HEK293 (cell line): ENCODE results near the gene MRPL20.

Experiments
- HIC1 ChIP-seq: fragments of 450-650 bp; formaldehyde crosslinking; IDR thresholded peaks from 2 replicates; pipeline ENCODE4 v1.5.1; 2016; ENCODE audit warnings: missing biosample characterization, missing genetic modification characterization
- KLF10 ChIP-seq: fragments of 450-650 bp; IDR thresholded peaks from 2 replicates; pipeline ENCODE4 v1.5.1; 2018; ENCODE audit warnings: missing biosample characterization, mild to moderate bottlenecking, missing genetic modification characterization
- KLF9 ChIP-seq: fragments of 450-650 bp; formaldehyde crosslinking; IDR thresholded peaks from 2 replicates; pipeline ENCODE4 v1.5.1; 2016; ENCODE audit warnings: missing biosample characterization, missing genetic modification characterization, low read depth
- PATZ1 ChIP-seq: fragments of 450-650 bp; formaldehyde crosslinking; IDR thresholded peaks from 2 replicates; pipeline ENCODE4 v1.5.1; 2016; ENCODE audit warnings: missing biosample characterization, missing genetic modification characterization
- PRDM10 ChIP-seq: fragments of 450-650 bp; formaldehyde crosslinking; IDR thresholded peaks from 2 replicates; pipeline ENCODE4 v1.5.1; 2016; ENCODE audit warnings: missing biosample characterization, missing genetic modification characterization
- REST ChIP-seq: fragments of 450-650 bp; formaldehyde crosslinking; IDR thresholded peaks from 2 replicates; pipeline ENCODE4 v1.5.1; 2016; ENCODE audit warnings: missing biosample characterization, missing genetic modification characterization
- ZBTB7A ChIP-seq: fragments of 450-650 bp; formaldehyde crosslinking; IDR thresholded peaks from 2 replicates; pipeline ENCODE4 v1.5.1; 2016; ENCODE audit warnings: low read depth, missing biosample characterization, missing genetic modification characterization
- ZNF280C ChIP-seq: fragments of 450-650 bp; formaldehyde crosslinking; IDR thresholded peaks from 2 replicates; pipeline ENCODE4 v1.5.1; 2016; ENCODE audit warnings: missing biosample characterization, missing genetic modification characterization
- ZNF324 ChIP-seq: fragments of 450-650 bp; formaldehyde crosslinking; IDR thresholded peaks from 2 replicates; pipeline ENCODE4 v1.5.1; 2016; ENCODE audit warnings: missing biosample characterization, missing genetic modification characterization
- ZNF335 ChIP-seq: fragments of 450-650 bp; formaldehyde crosslinking; conservative IDR thresholded peaks from 2 replicates; pipeline ENCODE4 v1.5.1; 2016; ENCODE audit warnings: missing biosample characterization, missing genetic modification characterization
- ZNF398 ChIP-seq: fragments of 450-650 bp; formaldehyde crosslinking; IDR thresholded peaks from 2 replicates; pipeline ENCODE4 v1.5.1; 2017; ENCODE audit warnings: missing biosample characterization, missing genetic modification characterization
- ZNF423 ChIP-seq: fragments of 450-650 bp; formaldehyde crosslinking; IDR thresholded peaks from 2 replicates; pipeline ENCODE4 v1.5.1; 2016; ENCODE audit warnings: missing biosample characterization, missing genetic modification characterization
- ZNF645 ChIP-seq: fragments of 450-650 bp; formaldehyde crosslinking; IDR thresholded peaks from 2 replicates; pipeline ENCODE4; 2016; ENCODE audit warnings: missing biosample characterization, missing genetic modification characterization
- ZNF76 ChIP-seq: fragments of 450-650 bp; formaldehyde crosslinking; IDR thresholded peaks from 2 replicates; pipeline ENCODE4; 2016; ENCODE audit warnings: low read depth, missing biosample characterization, missing genetic modification characterization, borderline replicate concordance
- ZNF843 ChIP-seq: fragments of 450-650 bp; formaldehyde crosslinking; IDR thresholded peaks from 2 replicates; pipeline ENCODE4 v1.5.1; 2016; ENCODE audit warnings: missing biosample characterization, missing genetic modification characterization
- ZSCAN5A ChIP-seq: fragments of 450-650 bp; formaldehyde crosslinking; IDR thresholded peaks from 2 replicates; pipeline ENCODE4 v1.5.1; 2016; ENCODE audit warnings: missing biosample characterization, missing genetic modification characterization

MRPL20 gene

GRCh38 chr1:1399187-1399871 lies 7.8 kb downstream of the MRPL20 start, which contains the start of gene CCNL2 (continued):
- TF ChIP-seq PRDM10 (tag by site-specific recombination) (0 out of 2 replicates have a peak, but pooled peaks have one; percentile 50), ZNF280C (no peak), PATZ1 (peak; percentile 97), ZNF324 (tag by site-specific recombination) (peak; percentile 76), HIC1 (tag by site-specific recombination) (no peak), KLF9 (peak; percentile 37), ZBTB7A (tag by site-specific recombination) (peak; percentile 89), ZNF843 (tag by site-specific recombination) (peak; percentile 47; the same call in 1 of the 2 replicates), ZNF645 (tag by site-specific recombination) (no peak), ZNF398 (tag by site-specific recombination) (peak; percentile 25), REST (tag by site-specific recombination) (0 out of 2 replicates have a peak, but pooled peaks have one; percentile 23), ZNF423 (tag by site-specific recombination) (peak; percentile 25; the same call in 1 of the 2 replicates), ZSCAN5A (tag by site-specific recombination) (peak; percentile 48; the same call in 1 of the 2 replicates), ZNF335 (tag by site-specific recombination) (peak; percentile 87), ZNF76 (peak; percentile 95), KLF10 (tag by site-specific recombination) (peak; percentile 60; the same call in 1 of the 2 replicates)
